Measurements from ENCODE around the gene TF.
"Not testable (repeated sequence)": the region's sequence is repeated elsewhere in the genome, so short reads cannot be mapped to it uniquely, and the experiment has no call there.

Gene TF

DNA sequence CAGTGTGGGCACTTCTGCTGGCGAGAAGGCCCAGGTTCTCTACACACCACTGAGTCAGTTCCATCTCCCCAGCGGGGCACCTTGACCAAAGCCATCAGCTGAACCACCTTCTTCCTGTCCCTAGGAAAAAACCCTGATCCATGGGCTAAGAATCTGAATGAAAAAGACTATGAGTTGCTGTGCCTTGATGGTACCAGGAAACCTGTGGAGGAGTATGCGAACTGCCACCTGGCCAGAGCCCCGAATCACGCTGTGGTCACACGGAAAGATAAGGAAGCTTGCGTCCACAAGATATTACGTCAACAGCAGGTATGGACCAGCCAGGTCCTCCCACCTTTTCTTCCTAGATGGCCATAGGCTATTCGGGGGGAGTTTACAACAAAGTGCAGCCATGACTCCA is 29.1 kb downstream of the TF start:
- Mint-ChIP-seq H3K27ac (no peak overlapping the region), H3K9me3 (no peaks in the 10 kb centered on the region), H3K27me3 (peaks cover 20% of the 10 kb centered on the region), H3K4me3 (no peak overlapping the region), H3K4me1 (no peaks in the 10 kb centered on the region)
- DNase-seq (no peak), ATAC-seq (no peak)

DNA sequence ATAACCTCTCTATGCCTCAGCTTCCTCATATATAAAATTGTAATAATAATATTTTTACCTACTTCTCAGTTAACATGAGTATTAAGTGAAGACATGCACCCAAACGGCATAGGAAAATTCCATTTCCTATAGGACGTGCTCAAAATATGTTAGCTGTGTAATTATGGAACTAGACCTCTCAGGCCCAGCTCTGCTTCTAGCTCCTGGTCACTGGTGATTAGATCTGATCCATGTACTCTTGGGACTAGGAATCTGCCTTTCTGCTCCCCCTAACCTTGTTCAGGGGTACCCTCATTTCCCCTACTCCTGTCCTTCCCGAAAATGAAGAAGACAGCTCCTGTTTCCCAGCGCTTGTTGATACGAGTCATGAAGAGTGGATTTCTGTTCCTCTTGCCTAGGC is 29.6 kb downstream of the TF start:
- Mint-ChIP-seq H3K27me3 (peaks cover 20% of the 10 kb centered on the region), H3K4me3 (no peak overlapping the region), H3K4me1 (no peaks in the 10 kb centered on the region), H3K9me3 (no peaks in the 10 kb centered on the region), H3K27ac (no peak overlapping the region)
- DNase-seq (no peak), ATAC-seq (no peak)

DNA sequence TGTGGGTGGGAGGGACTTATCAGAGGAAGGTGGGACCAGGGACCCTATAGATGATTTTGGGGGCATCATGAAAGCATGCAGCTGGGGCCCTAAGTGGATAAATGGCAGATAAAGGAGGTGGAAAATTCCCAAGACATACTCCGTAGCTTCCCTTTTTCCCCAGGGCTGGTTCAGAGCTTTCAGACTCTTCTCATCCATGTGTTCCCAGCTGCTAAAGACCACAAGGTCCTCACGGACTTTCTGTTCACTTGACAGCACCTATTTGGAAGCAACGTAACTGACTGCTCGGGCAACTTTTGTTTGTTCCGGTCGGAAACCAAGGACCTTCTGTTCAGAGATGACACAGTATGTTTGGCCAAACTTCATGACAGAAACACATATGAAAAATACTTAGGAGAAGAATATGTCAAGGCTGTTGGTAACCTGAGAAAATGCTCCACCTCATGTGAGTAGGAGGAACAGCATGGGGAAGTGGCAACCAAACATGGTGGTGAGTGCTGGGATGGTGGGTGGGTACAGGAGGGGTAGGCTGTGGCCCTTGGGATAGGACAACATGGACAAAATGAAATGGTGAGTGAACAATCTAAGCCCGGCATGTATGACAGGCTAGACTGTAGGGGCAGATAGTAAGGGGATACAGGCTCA is 30.7 kb downstream of the TF start:
- no peaks in the 10 kb centered on the region for H3K9me3 Mint-ChIP-seq
- DNase-seq (no peak), ATAC-seq (no peak)
- peaks cover 16% of the 10 kb centered on the region for H3K27me3 Mint-ChIP-seq
- H3K4me1 Mint-ChIP-seq: no peaks in the 10 kb centered on the region
- no peak overlapping the region for H3K27ac Mint-ChIP-seq
- H3K4me3 Mint-ChIP-seq: no peak overlapping the region

DNA sequence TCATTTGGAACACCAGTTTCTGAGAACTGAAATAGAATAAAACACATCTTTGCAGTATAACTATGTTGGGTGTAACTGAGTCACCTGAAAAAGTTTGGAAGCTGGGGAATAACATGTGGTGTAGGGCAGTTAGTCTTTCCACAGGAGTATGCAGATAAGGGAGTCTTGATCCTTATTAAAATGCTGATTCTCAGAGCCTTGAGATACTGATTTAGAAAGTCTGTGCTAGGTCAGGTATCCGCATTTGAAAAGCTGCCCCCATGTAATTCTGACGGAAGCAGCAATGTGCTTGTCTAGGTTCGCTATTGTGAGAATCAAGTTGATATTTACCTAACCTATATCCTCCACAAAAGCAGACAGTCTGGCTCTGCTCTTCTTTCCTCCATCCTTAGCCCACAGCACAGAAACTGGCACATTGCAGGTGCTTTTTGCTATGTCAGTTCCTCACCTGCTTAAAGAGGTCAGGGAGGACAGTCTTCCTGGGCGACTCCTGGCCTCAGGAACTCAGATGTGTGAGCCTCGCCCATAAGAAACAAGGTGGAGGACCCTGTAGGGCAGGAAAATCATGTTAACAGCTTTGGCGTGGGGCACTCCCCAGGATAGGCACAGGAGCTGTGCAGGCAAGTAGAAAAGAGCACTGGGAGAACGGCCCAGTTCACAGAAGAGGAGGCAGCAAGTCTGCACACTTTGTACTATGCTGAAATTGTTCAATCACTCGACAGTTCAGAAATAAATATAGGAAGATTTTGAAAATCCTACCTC is 31.8 kb downstream of the TF start:
- H3K4me3 Mint-ChIP-seq: no peak overlapping the region
- peaks cover 23% of the 10 kb centered on the region for H3K27me3 Mint-ChIP-seq
- no peaks in the 10 kb centered on the region for H3K4me1 Mint-ChIP-seq
- no peaks in the 10 kb centered on the region for H3K9me3 Mint-ChIP-seq
- no peak for ATAC-seq
- no peak for DNase-seq
- no peak overlapping the region for H3K27ac Mint-ChIP-seq

- H3K9me3 Mint-ChIP-seq: no peaks in the 10 kb centered on the region
- no peak overlapping the region for H3K27ac Mint-ChIP-seq
- H3K4me3 Mint-ChIP-seq: no peak overlapping the region
Measured at GRCh38 chr3:133779626-133780203, 33.5 kb downstream of the TF start.

DNA sequence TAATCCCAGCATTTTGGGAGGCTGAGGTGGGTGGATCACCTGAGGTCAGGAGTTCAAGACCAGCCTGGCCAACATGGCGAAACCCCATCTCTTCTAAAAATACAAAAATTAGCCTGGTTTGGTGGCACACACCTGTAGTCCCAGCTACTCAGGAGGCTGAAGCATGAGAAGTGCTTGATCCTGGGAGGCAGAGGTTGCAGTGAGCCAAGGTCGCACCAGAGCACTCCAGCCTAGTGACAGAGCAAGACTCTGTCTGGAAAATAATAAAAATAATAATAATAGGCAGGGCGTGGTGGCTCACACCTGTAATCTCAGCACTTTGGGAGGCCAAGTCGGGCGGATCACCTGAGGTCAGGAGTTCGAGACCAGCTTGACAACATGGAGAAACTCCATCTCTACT is 34.6 kb downstream of the TF start:
- H3K9me3 Mint-ChIP-seq, H3K4me3 Mint-ChIP-seq, H3K4me1 Mint-ChIP-seq, DNase-seq, H3K27ac Mint-ChIP-seq, ATAC-seq: not testable (repeated sequence)
- H3K27me3 Mint-ChIP-seq: peaks cover 26% of the 10 kb centered on the region

More at GRCh38 chr3:133779626-133780203, 33.5 kb downstream of the TF start:
- Mint-ChIP-seq H3K4me1 (no peaks in the 10 kb centered on the region), H3K27me3 (peaks cover 26% of the 10 kb centered on the region)
- ATAC-seq (no peak), DNase-seq (no peak)

- H3K27me3 Mint-ChIP-seq: peaks cover 26% of the 10 kb centered on the region
- H3K4me3 Mint-ChIP-seq: no peak overlapping the region
- ATAC-seq (no peak), DNase-seq (no peak)
- H3K27ac Mint-ChIP-seq: no peak overlapping the region
- H3K9me3 Mint-ChIP-seq: no peaks in the 10 kb centered on the region
- no peaks in the 10 kb centered on the region for H3K4me1 Mint-ChIP-seq
Measured at GRCh38 chr3:133781570-133781969, 35.4 kb downstream of the TF start.

DNA sequence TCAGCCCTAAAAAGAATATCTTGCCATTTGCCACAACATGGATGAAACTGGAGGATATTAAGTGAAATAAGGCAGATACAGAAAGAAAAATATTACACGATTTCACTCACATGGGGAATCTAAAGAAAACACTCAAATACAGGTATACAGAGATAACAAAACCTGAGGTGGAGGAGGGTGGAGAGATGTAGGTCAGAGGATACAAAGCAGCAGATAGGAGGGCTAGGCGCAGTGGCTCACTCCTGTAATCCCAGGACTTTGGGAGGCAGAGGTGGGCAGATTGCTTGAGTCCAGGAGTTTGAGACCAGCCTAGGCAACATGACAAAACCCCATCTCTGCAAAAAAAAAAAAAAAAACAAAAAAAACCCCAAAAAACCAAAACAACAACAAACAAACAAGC is 36.3 kb downstream of the TF start:
- Mint-ChIP-seq H3K4me1 (no peaks in the 10 kb centered on the region), H3K27me3 (peaks cover 33% of the 10 kb centered on the region), H3K4me3 (no peak overlapping the region), H3K27ac (no peak overlapping the region), H3K9me3 (no peaks in the 10 kb centered on the region)
- ATAC-seq (no peak), DNase-seq (no peak)

GRCh38 chr3:133783762-133784161 is 37.6 kb downstream of the TF start:
- H3K4me1 Mint-ChIP-seq: no peaks in the 10 kb centered on the region

GRCh38 chr3:133788024-133788423 is 41.8 kb downstream of the TF start:
- H3K4me1 Mint-ChIP-seq: no peaks in the 10 kb centered on the region
- no peak for DNase-seq
- H3K9me3 Mint-ChIP-seq: peaks cover 3 to 8% of the 10 kb centered on the region in 2 donors
- H3K27ac Mint-ChIP-seq: no peak overlapping the region
- no peak overlapping the region for H3K4me3 Mint-ChIP-seq
- peaks cover 9% of the 10 kb centered on the region for H3K27me3 Mint-ChIP-seq
- no peak for ATAC-seq

More at GRCh38 chr3:133783762-133784161, 37.6 kb downstream of the TF start:
- Mint-ChIP-seq H3K27ac (no peak overlapping the region), H3K9me3 (no peaks in the 10 kb centered on the region), H3K27me3 (peaks cover 33% of the 10 kb centered on the region), H3K4me3 (no peak overlapping the region)
- DNase-seq (no peak), ATAC-seq (no peak)

GRCh38 chr3:133792171-133792763 is 46.1 kb downstream of the TF start:
- no peak for ATAC-seq
- Mint-ChIP-seq H3K9me3 (peaks cover 5 to 8% of the 10 kb centered on the region in 2 donors), H3K4me1 (no peaks in the 10 kb centered on the region), H3K27ac (no peak overlapping the region), H3K27me3 (peaks cover 4% of the 10 kb centered on the region), H3K4me3 (no peak overlapping the region)
- no peak for DNase-seq

DNA sequence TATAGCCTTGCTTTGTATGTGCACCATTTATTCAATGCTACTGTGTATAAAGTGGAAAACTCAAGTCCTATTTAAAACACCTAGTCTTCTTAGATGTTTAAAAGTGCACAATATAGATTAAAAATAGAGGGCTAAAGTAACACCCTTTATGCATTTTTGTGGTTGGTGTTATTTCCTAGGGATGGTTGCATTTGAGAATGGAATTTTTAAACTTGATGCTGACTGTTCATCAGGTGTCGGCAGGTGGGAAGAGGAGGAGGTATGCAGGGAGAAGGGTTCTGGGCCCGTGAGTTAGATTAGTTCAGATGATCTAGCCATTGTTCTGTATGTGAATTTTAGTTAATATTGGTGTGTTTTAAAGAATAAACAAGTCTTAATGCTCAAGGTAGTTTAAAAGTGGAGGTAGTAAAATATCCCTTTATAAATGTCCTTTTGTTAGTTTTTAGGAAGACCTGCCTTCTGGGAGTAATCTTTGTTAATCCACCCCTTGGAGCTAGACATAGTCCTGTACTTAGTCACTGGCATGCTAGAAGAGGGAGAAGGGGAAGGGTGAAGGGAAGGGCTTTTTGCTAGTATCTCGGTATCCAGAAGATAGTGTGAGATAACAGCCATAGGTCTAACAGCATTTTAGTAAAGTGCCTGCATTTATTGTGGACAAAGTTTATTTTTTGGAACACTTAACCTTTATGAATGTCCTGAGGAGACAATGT is 51.4 kb downstream of the TF start:
- no peak overlapping the region for H3K4me3 Mint-ChIP-seq
- no peaks in the 10 kb centered on the region for H3K4me1 Mint-ChIP-seq
- DNase-seq (no peak), ATAC-seq (no peak)
- H3K27me3 Mint-ChIP-seq: peaks cover 9% of the 10 kb centered on the region
- H3K27ac Mint-ChIP-seq: no peak overlapping the region
- H3K9me3 Mint-ChIP-seq: peaks cover 4 to 5% of the 10 kb centered on the region in 2 donors

DNA sequence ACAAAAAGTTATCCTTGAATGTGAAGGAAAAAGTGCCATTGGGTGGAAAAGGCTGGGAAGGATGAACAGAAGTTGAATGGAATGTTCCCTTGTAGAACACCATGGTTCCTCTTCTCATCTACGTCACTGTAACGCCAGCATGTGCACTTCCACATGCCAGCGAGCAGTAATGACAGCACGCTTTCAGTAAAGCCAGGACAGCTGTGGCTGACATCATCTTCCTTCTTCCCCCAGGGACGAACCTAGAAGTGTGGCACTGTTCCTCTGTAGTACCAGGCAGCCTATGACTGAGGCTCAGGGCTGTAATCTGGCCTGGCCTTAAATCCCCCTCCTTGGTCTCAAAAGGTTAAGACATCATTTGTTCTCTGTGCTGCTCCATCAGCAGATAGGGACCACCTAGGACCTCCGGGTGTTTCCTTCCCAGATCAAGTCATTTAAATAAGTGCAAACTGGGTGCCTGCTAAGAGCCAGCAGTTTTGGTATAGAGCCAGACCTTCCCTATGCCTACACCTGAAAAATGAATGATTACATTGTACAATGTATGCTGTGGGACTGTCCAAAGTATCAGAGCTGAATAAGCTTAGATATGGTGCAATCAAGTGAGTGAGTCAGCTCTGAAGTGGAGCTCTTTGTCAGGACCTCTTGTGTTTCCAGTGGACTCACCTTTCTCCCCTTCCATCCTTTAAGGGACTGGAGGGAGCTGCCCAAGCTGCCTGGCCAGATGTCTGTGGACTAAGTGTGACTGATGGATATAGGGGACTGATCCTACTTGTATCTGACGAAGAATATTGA is 53.8 kb downstream of the TF start:
- Mint-ChIP-seq H3K4me1 (peaks cover under 1% of the 10 kb centered on the region), H3K27me3 (peaks cover 9% of the 10 kb centered on the region), H3K27ac (no peak overlapping the region), H3K4me3 (no peak overlapping the region), H3K9me3 (no peaks in the 10 kb centered on the region)
- peak; percentile 56 for ATAC-seq
- DNase-seq: no peak

GRCh38 chr3:133803469-133803868 is 57.3 kb downstream of the TF start:
- ATAC-seq (no peak), DNase-seq (no peak)
- H3K4me3 Mint-ChIP-seq: no peak overlapping the region
- H3K4me1 Mint-ChIP-seq: peaks cover 29% of the 10 kb centered on the region
- H3K9me3 Mint-ChIP-seq: no peaks in the 10 kb centered on the region
- H3K27ac Mint-ChIP-seq: no peak overlapping the region
- no peaks in the 10 kb centered on the region for H3K27me3 Mint-ChIP-seq

- ATAC-seq: no peak
- H3K27me3 Mint-ChIP-seq: no peaks in the 10 kb centered on the region
- H3K27ac Mint-ChIP-seq: peak overlapping the region; percentile 99
- peaks cover 36% of the 10 kb centered on the region for H3K4me1 Mint-ChIP-seq
- DNase-seq: no peak
- H3K4me3 Mint-ChIP-seq: peak overlapping the region; percentile 87 to 98
- H3K9me3 Mint-ChIP-seq: no peaks in the 10 kb centered on the region
Measured at GRCh38 chr3:133804896-133805295, 58.7 kb downstream of the TF start.
